HEK293 (cell line): ENCODE results near the gene SNRPA1.

Source experiments
- CTCF ChIP-seq: fragments of 450-650 bp; formaldehyde crosslinking; IDR thresholded peaks from 2 replicates; pipeline ENCODE4 v1.5.1; 2016; ENCODE audit warnings: missing biosample characterization, missing genetic modification characterization
- TRIM28 ChIP-seq: IDR thresholded peaks from 2 replicates; pipeline ENCODE4 v1.6.1; 2011; ENCODE audit warnings: low read length, control low read depth, borderline replicate concordance
- ZNF175 ChIP-seq: fragments of 450-650 bp; formaldehyde crosslinking; IDR thresholded peaks from 2 replicates; pipeline ENCODE4 v1.5.1; 2016; ENCODE audit warnings: missing biosample characterization, missing genetic modification characterization
- ZNF416 ChIP-seq: fragments of 450-650 bp; formaldehyde crosslinking; IDR thresholded peaks from 2 replicates; pipeline ENCODE4 v1.5.1; 2016; ENCODE audit warnings: missing biosample characterization, missing genetic modification characterization
- ZNF423 ChIP-seq: fragments of 450-650 bp; formaldehyde crosslinking; IDR thresholded peaks from 2 replicates; pipeline ENCODE4 v1.5.1; 2016; ENCODE audit warnings: missing biosample characterization, missing genetic modification characterization
- ZNF510 ChIP-seq: fragments of 450-650 bp; formaldehyde crosslinking; IDR thresholded peaks from 2 replicates; pipeline ENCODE4 v1.5.1; 2018; ENCODE audit warnings: mild to moderate bottlenecking, missing genetic modification characterization, missing biosample characterization; ENCODE audit not compliant: insufficient replicate concordance
- ZNF548 ChIP-seq: fragments of 450-650 bp; formaldehyde crosslinking; IDR thresholded peaks from 2 replicates; pipeline ENCODE4 v1.5.1; 2016; ENCODE audit warnings: missing biosample characterization, missing genetic modification characterization
- ZNF610 ChIP-seq: fragments of 450-650 bp; formaldehyde crosslinking; IDR thresholded peaks from 2 replicates; pipeline ENCODE4 v1.5.1; 2016; ENCODE audit warnings: missing biosample characterization, missing genetic modification characterization, borderline replicate concordance
- TF ChIP-seq, protein P1 (sequence below): fragments of 450-650 bp; IDR thresholded peaks from 2 replicates; pipeline ENCODE4 v1.5.1; 2018; ENCODE audit warnings: missing biosample characterization, missing genetic modification characterization
- TF ChIP-seq, protein P2 (sequence below): fragments of 450-650 bp; formaldehyde crosslinking; conservative IDR thresholded peaks from 2 replicates; pipeline ENCODE4 v1.5.1; 2016; ENCODE audit warnings: low read depth, missing biosample characterization, missing genetic modification characterization
- TF ChIP-seq, protein P3 (sequence below): fragments of 450-650 bp; formaldehyde crosslinking; IDR thresholded peaks from 2 replicates; pipeline ENCODE4 v1.5.1; 2016; ENCODE audit warnings: missing biosample characterization, missing genetic modification characterization
- TF ChIP-seq, protein P4 (sequence below): fragments of 450-650 bp; formaldehyde crosslinking; IDR thresholded peaks from 2 replicates; pipeline ENCODE4 v1.5.1; 2016; ENCODE audit warnings: missing biosample characterization, missing genetic modification characterization

DNA sequence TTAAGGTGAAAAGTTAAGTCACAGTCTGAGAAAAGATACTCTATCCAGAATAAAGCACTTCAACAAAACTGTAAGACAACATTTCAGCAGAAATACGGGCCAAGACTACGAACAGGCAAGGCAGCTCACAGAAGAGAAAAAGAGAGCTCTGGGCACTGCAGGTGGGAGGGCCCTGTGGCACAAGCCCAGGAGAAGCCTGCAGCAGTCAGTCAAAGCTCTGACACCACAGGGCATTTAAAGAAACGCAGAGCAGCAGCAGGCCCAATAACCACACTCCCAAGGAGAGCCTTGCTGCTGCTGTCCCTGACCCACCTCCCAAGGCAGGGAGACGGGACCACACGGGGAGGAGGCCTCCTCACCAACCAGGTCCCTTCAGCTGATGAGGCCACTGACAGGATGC, 62.4 kb downstream of the SNRPA1 start:
- TF ChIP-seq ZNF610 (tag by site-specific recombination): no peak
- TF ChIP-seq, protein P1, sequence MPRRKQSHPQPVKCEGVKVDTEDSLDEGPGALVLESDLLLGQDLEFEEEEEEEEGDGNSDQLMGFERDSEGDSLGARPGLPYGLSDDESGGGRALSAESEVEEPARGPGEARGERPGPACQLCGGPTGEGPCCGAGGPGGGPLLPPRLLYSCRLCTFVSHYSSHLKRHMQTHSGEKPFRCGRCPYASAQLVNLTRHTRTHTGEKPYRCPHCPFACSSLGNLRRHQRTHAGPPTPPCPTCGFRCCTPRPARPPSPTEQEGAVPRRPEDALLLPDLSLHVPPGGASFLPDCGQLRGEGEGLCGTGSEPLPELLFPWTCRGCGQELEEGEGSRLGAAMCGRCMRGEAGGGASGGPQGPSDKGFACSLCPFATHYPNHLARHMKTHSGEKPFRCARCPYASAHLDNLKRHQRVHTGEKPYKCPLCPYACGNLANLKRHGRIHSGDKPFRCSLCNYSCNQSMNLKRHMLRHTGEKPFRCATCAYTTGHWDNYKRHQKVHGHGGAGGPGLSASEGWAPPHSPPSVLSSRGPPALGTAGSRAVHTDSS (tag by site-specific recombination): no peak
- no peak for TF ChIP-seq ZNF510 (tag by site-specific recombination)
- TF ChIP-seq, protein P2, sequence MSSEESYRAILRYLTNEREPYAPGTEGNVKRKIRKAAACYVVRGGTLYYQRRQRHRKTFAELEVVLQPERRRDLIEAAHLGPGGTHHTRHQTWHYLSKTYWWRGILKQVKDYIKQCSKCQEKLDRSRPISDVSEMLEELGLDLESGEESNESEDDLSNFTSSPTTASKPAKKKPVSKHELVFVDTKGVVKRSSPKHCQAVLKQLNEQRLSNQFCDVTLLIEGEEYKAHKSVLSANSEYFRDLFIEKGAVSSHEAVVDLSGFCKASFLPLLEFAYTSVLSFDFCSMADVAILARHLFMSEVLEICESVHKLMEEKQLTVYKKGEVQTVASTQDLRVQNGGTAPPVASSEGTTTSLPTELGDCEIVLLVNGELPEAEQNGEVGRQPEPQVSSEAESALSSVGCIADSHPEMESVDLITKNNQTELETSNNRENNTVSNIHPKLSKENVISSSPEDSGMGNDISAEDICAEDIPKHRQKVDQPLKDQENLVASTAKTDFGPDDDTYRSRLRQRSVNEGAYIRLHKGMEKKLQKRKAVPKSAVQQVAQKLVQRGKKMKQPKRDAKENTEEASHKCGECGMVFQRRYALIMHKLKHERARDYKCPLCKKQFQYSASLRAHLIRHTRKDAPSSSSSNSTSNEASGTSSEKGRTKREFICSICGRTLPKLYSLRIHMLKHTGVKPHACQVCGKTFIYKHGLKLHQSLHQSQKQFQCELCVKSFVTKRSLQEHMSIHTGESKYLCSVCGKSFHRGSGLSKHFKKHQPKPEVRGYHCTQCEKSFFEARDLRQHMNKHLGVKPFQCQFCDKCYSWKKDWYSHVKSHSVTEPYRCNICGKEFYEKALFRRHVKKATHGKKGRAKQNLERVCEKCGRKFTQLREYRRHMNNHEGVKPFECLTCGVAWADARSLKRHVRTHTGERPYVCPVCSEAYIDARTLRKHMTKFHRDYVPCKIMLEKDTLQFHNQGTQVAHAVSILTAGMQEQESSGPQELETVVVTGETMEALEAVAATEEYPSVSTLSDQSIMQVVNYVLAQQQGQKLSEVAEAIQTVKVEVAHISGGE (tag by site-specific recombination): no peak
- no peak for TF ChIP-seq TRIM28
- TF ChIP-seq CTCF (tag by site-specific recombination): no peak
- TF ChIP-seq ZNF416 (tag by site-specific recombination): no peak
- TF ChIP-seq ZNF423 (tag by site-specific recombination): no peak
- TF ChIP-seq, protein P3, sequence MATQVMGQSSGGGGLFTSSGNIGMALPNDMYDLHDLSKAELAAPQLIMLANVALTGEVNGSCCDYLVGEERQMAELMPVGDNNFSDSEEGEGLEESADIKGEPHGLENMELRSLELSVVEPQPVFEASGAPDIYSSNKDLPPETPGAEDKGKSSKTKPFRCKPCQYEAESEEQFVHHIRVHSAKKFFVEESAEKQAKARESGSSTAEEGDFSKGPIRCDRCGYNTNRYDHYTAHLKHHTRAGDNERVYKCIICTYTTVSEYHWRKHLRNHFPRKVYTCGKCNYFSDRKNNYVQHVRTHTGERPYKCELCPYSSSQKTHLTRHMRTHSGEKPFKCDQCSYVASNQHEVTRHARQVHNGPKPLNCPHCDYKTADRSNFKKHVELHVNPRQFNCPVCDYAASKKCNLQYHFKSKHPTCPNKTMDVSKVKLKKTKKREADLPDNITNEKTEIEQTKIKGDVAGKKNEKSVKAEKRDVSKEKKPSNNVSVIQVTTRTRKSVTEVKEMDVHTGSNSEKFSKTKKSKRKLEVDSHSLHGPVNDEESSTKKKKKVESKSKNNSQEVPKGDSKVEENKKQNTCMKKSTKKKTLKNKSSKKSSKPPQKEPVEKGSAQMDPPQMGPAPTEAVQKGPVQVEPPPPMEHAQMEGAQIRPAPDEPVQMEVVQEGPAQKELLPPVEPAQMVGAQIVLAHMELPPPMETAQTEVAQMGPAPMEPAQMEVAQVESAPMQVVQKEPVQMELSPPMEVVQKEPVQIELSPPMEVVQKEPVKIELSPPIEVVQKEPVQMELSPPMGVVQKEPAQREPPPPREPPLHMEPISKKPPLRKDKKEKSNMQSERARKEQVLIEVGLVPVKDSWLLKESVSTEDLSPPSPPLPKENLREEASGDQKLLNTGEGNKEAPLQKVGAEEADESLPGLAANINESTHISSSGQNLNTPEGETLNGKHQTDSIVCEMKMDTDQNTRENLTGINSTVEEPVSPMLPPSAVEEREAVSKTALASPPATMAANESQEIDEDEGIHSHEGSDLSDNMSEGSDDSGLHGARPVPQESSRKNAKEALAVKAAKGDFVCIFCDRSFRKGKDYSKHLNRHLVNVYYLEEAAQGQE (tag by site-specific recombination): no peak
- no peak for TF ChIP-seq ZNF175 (tag by site-specific recombination)
- TF ChIP-seq ZNF548: no peak
- TF ChIP-seq, protein P4, sequence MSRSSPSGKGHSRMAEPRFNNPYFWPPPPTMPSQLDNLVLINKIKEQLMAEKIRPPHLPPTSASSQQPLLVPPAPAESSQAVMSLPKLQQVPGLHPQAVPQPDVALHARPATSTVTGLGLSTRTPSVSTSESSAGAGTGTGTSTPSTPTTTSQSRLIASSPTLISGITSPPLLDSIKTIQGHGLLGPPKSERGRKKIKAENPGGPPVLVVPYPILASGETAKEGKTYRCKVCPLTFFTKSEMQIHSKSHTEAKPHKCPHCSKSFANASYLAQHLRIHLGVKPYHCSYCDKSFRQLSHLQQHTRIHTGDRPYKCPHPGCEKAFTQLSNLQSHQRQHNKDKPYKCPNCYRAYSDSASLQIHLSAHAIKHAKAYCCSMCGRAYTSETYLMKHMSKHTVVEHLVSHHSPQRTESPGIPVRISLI: no peak
